ENCODE measurements around the gene CDKN1A. TPM values are rescaled to one million over a fixed set of nuclear protein-coding genes. Genes with fewer than 3 reads are reported as not detected.
"Not testable (repeated sequence)": the region's sequence is repeated elsewhere in the genome, so short reads cannot be mapped to it uniquely, and the experiment has no call there.

Gene CDKN1A
- total RNA-seq, 1 donor from 2014 or later = 364 TPM

DNA sequence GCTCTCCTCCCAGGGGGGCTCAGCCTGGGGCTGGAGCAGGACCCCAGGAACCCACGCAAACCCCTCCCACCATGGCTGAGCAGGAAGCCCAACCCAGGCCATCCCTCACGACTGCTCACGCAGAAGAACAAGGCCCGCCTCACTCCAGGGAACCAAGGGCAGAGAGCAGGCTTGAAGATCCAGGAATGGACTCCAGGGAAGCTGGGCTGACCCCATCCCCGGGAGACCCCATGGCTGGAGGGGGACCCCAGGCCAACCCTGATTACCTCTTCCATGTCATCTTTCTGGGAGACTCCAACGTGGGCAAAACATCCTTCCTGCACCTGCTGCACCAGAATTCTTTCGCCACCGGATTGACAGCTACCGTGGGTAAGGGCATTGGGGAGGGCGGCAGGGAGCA lies 43.9 kb downstream of the CDKN1A start:
- FAIRE-seq (no peak), DNase-seq (ENCODE audit: low read depth) (no peak)
- no peak overlapping the region for H3K4me3 ChIP-seq (ENCODE audit: low read depth, low read length)
- no peak for TF ChIP-seq CTCF (IDR thresholded peaks at IDR 0.05; ENCODE audit: insufficient read depth, low read length, severe bottlenecking)
- no peaks in the 10 kb centered on the region for H3K27me3 ChIP-seq (ENCODE audit: control insufficient read depth, insufficient read depth, low read length)
- no peaks in the 10 kb centered on the region for H3K36me3 ChIP-seq (ENCODE audit: control insufficient read depth, insufficient read depth, low read length)

- Histone ChIP-seq H3K36me3 (ENCODE audit: control insufficient read depth, insufficient read depth, low read length) (no peaks in the 10 kb centered on the region), H3K27me3 (ENCODE audit: control insufficient read depth, insufficient read depth, low read length) (no peaks in the 10 kb centered on the region), H3K4me3 (ENCODE audit: low read depth, low read length) (no peak overlapping the region)
- DNase-seq (ENCODE audit: low read depth) (peak; percentile 71), FAIRE-seq (peak; percentile 62)
- TF ChIP-seq CTCF (IDR thresholded peaks at IDR 0.05; ENCODE audit: insufficient read depth, low read length, severe bottlenecking) = no peak
Measured at GRCh38 chr6:36722879-36723278, 44.4 kb downstream of the CDKN1A start.

- not testable (repeated sequence) for H3K4me3 ChIP-seq (ENCODE audit: low read depth, low read length); FAIRE-seq; DNase-seq (ENCODE audit: low read depth); H3K36me3 ChIP-seq (ENCODE audit: control insufficient read depth, insufficient read depth, low read length); H3K27me3 ChIP-seq (ENCODE audit: control insufficient read depth, insufficient read depth, low read length)
Measured at GRCh38 chr6:36723992-36724391, 45.5 kb downstream of the CDKN1A start.

DNA sequence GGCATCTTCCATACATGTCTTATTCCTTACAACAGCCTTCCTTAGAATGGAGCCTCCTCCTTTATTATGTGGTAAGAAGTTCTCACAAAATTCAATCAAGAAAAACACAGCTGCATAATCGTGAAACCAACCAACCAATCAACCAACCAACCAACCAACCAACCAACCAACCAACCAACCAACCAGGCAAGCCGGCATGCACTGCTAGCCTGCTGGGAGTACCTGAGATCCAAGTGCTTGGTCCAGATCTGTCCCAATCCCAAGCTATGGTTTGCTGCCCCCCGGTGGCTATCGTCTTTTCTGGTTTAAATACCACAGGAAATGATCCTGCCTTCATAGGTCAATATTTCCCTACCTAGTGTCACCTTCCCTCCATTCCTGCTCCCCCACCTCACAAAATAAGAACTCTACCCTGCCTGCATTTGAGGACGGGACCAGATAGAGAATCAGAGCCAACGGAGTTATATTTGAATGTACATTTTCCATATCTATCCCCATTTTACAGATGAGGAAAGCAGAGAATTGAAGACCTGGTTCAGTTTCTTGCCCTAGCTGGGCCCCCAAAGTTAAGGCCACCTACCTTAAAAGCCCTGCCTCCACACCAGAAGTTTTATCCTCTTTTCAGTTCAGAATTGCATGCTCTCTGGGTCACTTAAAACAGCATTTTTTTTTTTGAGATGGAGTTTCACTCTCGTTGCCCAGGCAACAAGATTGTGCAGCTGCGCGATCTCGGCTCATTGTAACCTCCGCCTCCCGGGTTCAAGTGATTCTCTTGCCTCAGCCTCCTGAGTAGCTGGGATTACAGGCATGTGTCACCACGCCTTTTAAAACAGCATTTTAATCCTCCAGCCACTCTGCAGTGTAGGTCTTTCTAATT lies 46.2 kb downstream of the CDKN1A start:
- no peak for FAIRE-seq

GRCh38 chr6:36725581-36725980 lies 47.1 kb downstream of the CDKN1A start:
- no peaks in the 10 kb centered on the region for H3K27me3 ChIP-seq (ENCODE audit: control insufficient read depth, insufficient read depth, low read length)
- no peak for FAIRE-seq
- no peak for DNase-seq (ENCODE audit: low read depth)
- H3K4me3 ChIP-seq (ENCODE audit: low read depth, low read length) = no peak overlapping the region
- H3K36me3 ChIP-seq (ENCODE audit: control insufficient read depth, insufficient read depth, low read length) = no peaks in the 10 kb centered on the region
- no peak for TF ChIP-seq CTCF (IDR thresholded peaks at IDR 0.05; ENCODE audit: insufficient read depth, low read length, severe bottlenecking)

More for the DNA sequence above, 46.2 kb downstream of the CDKN1A start:
- peak; percentile 76 for TF ChIP-seq CTCF (IDR thresholded peaks at IDR 0.05; ENCODE audit: insufficient read depth, low read length, severe bottlenecking)
- peak; percentile 68 for DNase-seq (ENCODE audit: low read depth)
- Histone ChIP-seq H3K36me3 (ENCODE audit: control insufficient read depth, insufficient read depth, low read length) (no peaks in the 10 kb centered on the region), H3K4me3 (ENCODE audit: low read depth, low read length) (no peak overlapping the region), H3K27me3 (ENCODE audit: control insufficient read depth, insufficient read depth, low read length) (no peaks in the 10 kb centered on the region)

DNA sequence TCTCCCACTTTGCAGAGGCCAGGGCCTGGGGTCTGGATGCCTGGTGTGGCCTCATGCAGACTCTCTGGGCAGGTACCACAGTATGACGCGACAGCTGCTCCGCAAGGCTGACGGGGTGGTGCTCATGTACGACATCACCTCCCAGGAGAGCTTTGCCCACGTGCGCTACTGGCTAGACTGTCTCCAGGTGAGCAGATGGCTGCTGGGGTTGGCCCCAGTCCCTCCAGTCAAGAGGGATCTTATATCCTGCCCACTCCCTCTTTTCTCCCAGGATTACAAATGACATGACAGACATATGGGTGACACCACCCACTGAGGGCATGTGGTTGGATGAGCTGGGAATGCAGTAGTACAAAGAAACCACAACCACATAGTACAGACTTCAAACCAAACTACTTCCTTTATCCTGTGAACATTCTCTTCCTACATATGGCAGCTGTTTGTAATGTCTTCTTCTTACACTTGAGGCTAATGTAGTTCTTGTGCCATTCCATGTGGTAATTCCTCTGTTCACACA lies 49.0 kb downstream of the CDKN1A start:
- peak; percentile 39 for DNase-seq (ENCODE audit: low read depth)
- H3K36me3 ChIP-seq (ENCODE audit: control insufficient read depth, insufficient read depth, low read length) = no peaks in the 10 kb centered on the region
- H3K4me3 ChIP-seq (ENCODE audit: low read depth, low read length) = no peak overlapping the region
- FAIRE-seq = no peak
- H3K27me3 ChIP-seq (ENCODE audit: control insufficient read depth, insufficient read depth, low read length) = no peaks in the 10 kb centered on the region
- TF ChIP-seq CTCF (IDR thresholded peaks at IDR 0.05; ENCODE audit: insufficient read depth, low read length, severe bottlenecking) = no peak
